Loucy (cell line): ENCODE measurements around the gene TDG.
A peak's percentile ranks its signal among the peaks of the same experiment; 100 is the strongest.

Experiments
- H2AFZ ChIP-seq: fragments of 200-600 bp; sonication (generic); 2 replicates; pipeline ENCODE4 v1.6.0; 2016; ENCODE audit warnings: antibody characterized with exemption, mild to moderate bottlenecking, low read length, moderate library complexity
- H3F3A ChIP-seq: fragments of 200-600 bp; 2 replicates; pipeline ENCODE4 v1.6.0; 2016; ENCODE audit warnings: antibody characterized with exemption, low read depth, mild to moderate bottlenecking
- H3K27me3 ChIP-seq: fragments of 200-600 bp; sonication (generic); 2 replicates; pipeline ENCODE4 v1.6.1; 2014; ENCODE audit warnings: low read length, mild to moderate bottlenecking; ENCODE audit not compliant: insufficient read depth, poor library complexity, severe bottlenecking
- H3K36me3 ChIP-seq: fragments of 200-600 bp; sonication (generic); 2 replicates; pipeline ENCODE4 v1.6.1; 2016; ENCODE audit warnings: low read length; ENCODE audit not compliant: insufficient read depth
- H3K4me1 ChIP-seq: fragments of 200-600 bp; sonication (generic); 2 replicates; pipeline ENCODE4 v1.5.1; 2014; ENCODE audit warnings: low read length, mild to moderate bottlenecking; ENCODE audit not compliant: insufficient read depth, poor library complexity, severe bottlenecking
- H3K4me2 ChIP-seq: fragments of 200-600 bp; sonication (generic); 2 replicates; pipeline ENCODE4 v1.6.0; 2014; ENCODE audit warnings: antibody characterized with exemption, low read length, low read depth, mild to moderate bottlenecking; ENCODE audit not compliant: poor library complexity, severe bottlenecking
- H3K4me3 ChIP-seq: fragments of 200-600 bp; sonication (generic); 2 replicates; pipeline ENCODE4 v1.5.1; 2014; ENCODE audit warnings: low read length, mild to moderate bottlenecking, mixed read lengths; ENCODE audit not compliant: poor library complexity, severe bottlenecking
- H3K79me2 ChIP-seq: fragments of 200-600 bp; sonication (generic); 2 replicates; pipeline ENCODE4 v1.6.1; 2014; ENCODE audit warnings: low read length; ENCODE audit not compliant: insufficient read depth
- H3K9ac ChIP-seq: fragments of 200-600 bp; sonication (generic); 2 replicates; pipeline ENCODE4 v1.6.0; 2014; ENCODE audit warnings: mild to moderate bottlenecking, low read depth, low read length, moderate library complexity; ENCODE audit not compliant: poor library complexity, severe bottlenecking
- H3K9me2 ChIP-seq: fragments of 200-600 bp; sonication (generic); replicated peaks from 2 replicates; pipeline ENCODE4 v1.6.1; 2016; ENCODE audit warnings: low read depth, low read length, mixed read lengths
- H3K9me3 ChIP-seq: fragments of 200-600 bp; sonication (generic); 2 replicates; pipeline ENCODE4 v1.6.1; 2014; ENCODE audit warnings: mild to moderate bottlenecking, antibody characterized with exemption, low read length, low read depth; ENCODE audit not compliant: insufficient read depth
- H4K20me1 ChIP-seq: fragments of 200-600 bp; sonication (generic); 2 replicates; pipeline ENCODE4 v1.6.0; 2014; ENCODE audit warnings: antibody characterized with exemption, low read length, mild to moderate bottlenecking; ENCODE audit not compliant: insufficient read depth, poor library complexity, severe bottlenecking
- CTCF ChIP-seq: fragments of 200-600 bp; sonication (generic); conservative IDR thresholded peaks from 2 replicates; pipeline ENCODE4 v1.5.1; 2014; ENCODE audit warnings: mild to moderate bottlenecking, antibody characterized with exemption, low read length
- EZH2phosphoT487 ChIP-seq: fragments of 200-600 bp; IDR thresholded peaks from 2 replicates; pipeline ENCODE4 v1.6.1; 2018; ENCODE audit warnings: antibody characterized with exemption, mild to moderate bottlenecking, moderate library complexity, borderline replicate concordance

Gene TDG

GRCh38 chr12:103960616-103961227 is 5.0 kb upstream of the TDG start:
- H3K4me1 ChIP-seq = peaks cover 19% of the 10 kb centered on the region
- no peaks in the 10 kb centered on the region for H3K36me3 ChIP-seq
- H3K79me2 ChIP-seq = peaks cover 36% of the 10 kb centered on the region
- no peaks in the 10 kb centered on the region for H3K27me3 ChIP-seq
- no peak overlapping the region for H3K9ac ChIP-seq
- no peaks in the 10 kb centered on the region for H4K20me1 ChIP-seq
- no peak overlapping the region for H3K4me3 ChIP-seq
- TF ChIP-seq EZH2phosphoT487 = no peak
- no peaks in the 10 kb centered on the region for H3K9me2 ChIP-seq
- H2AFZ ChIP-seq = no peak overlapping the region
- H3K9me3 ChIP-seq = no peaks in the 10 kb centered on the region
- no peak overlapping the region for H3K4me2 ChIP-seq
- peaks cover 8% of the 10 kb centered on the region; the same call in 1 of the 2 replicates for H3F3A ChIP-seq

GRCh38 chr12:103962493-103962892 is 3.2 kb upstream of the TDG start:
- Histone ChIP-seq H3K79me2 (peaks cover 40% of the 10 kb centered on the region), H2AFZ (no peak overlapping the region), H3K4me1 (peaks cover 19% of the 10 kb centered on the region), H3K9ac (no peak overlapping the region), H3K9me2 (no peaks in the 10 kb centered on the region), H3K4me3 (no peak overlapping the region), H3K27me3 (peaks cover 4% of the 10 kb centered on the region), H3K4me2 (no peak overlapping the region), H3K36me3 (no peaks in the 10 kb centered on the region), H3K9me3 (no peaks in the 10 kb centered on the region), H3F3A (peaks cover 8% of the 10 kb centered on the region; the same call in 1 of the 2 replicates), H4K20me1 (peaks cover 10% of the 10 kb centered on the region)
- TF ChIP-seq CTCF = no peak
- no peak for TF ChIP-seq EZH2phosphoT487

- Histone ChIP-seq H3K4me3 (peak overlapping the region; percentile 84), H3K36me3 (no peaks in the 10 kb centered on the region), H3F3A (no peaks in the 10 kb centered on the region), H3K4me2 (peak overlapping the region; percentile 85), H3K9ac (peak overlapping the region; percentile 90), H2AFZ (no peak overlapping the region), H3K9me3 (no peaks in the 10 kb centered on the region), H3K9me2 (no peaks in the 10 kb centered on the region), H4K20me1 (peaks cover 31% of the 10 kb centered on the region), H3K4me1 (peaks cover 38% of the 10 kb centered on the region), H3K79me2 (peaks cover 63% of the 10 kb centered on the region), H3K27me3 (peaks cover 4% of the 10 kb centered on the region)
- no peak for TF ChIP-seq CTCF
- no peak for TF ChIP-seq EZH2phosphoT487
Measured at GRCh38 chr12:103964805-103965204, 867 bp upstream of the TDG start.

GRCh38 chr12:103965255-103965589 is 450 bp upstream of the TDG start:
- Histone ChIP-seq H3K9me2 (no peaks in the 10 kb centered on the region), H3K9ac (peak overlapping the region; percentile 90), H2AFZ (peak overlapping the region; percentile 77), H3K79me2 (peaks cover 67% of the 10 kb centered on the region), H3K4me3 (peak overlapping the region; percentile 84), H3K4me2 (peak overlapping the region; percentile 85), H3K36me3 (no peaks in the 10 kb centered on the region), H3K27me3 (peaks cover 4% of the 10 kb centered on the region), H4K20me1 (peaks cover 36% of the 10 kb centered on the region), H3K9me3 (no peaks in the 10 kb centered on the region), H3K4me1 (peaks cover 39% of the 10 kb centered on the region), H3F3A (no peaks in the 10 kb centered on the region)
- TF ChIP-seq EZH2phosphoT487 (no peak), CTCF (no peak)
